GM18519 (cell line): ENCODE data around the gene HSPBP1.

Experiments
- ATAC-seq: cut with Tn5 transposase; IDR thresholded peaks from one replicate; pipeline ENCODE4 v1.9.1; 2021; ENCODE audit warnings: mild to moderate bottlenecking, moderate library complexity; ENCODE audit not compliant: unreplicated experiment, low FRiP score

The HSPBP1 gene

DNA sequence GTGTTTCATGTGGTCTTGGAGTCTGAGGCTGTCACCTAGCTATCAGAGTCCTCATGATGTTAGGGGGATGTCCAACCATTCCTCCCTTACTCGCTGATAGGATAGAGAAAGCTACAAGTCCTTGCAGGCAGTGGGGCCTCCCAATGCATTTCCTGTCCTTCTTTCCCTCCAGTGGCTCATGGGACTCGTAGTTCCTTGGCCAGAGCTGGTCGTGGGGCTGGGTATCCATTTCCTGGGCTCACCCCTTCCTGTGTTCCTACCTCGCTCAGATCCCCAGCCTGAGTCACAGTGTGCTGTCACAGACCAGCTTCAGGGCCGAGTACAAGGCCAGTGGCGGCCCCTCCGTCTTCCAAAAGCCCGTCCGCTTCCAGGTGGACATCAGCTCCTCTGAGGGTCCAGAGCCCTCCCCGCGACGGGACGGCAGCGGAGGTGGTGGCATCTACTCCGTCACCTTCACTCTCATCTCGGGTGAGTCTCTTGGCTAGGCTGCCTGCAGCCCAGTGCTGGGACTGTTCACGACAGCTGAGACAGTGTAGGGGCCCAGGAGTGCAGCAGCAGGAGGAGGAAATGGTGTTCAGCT, 26.2 kb upstream of the HSPBP1 start:
- no peak for ATAC-seq

DNA sequence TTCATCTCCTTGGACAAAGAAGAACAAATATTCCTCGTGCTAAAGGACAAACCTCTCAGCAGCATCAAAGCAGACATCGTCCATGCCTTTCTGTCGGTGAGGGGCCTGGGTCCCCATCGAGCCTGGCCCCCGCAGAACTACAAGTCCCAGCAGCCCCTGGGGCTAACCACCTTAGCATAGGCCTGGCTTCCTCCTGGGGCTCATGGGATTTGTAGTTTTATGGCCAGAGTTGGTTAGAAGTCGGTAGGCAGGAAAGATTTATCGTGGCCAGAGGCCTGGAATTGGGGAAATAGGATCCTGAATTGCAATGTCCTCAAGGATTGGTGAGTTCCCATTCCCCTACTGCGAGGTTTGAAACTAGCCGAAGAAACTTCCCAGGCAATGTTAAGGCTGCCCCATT, 25.6 kb upstream of the HSPBP1 start:
- ATAC-seq, result no peak

DNA sequence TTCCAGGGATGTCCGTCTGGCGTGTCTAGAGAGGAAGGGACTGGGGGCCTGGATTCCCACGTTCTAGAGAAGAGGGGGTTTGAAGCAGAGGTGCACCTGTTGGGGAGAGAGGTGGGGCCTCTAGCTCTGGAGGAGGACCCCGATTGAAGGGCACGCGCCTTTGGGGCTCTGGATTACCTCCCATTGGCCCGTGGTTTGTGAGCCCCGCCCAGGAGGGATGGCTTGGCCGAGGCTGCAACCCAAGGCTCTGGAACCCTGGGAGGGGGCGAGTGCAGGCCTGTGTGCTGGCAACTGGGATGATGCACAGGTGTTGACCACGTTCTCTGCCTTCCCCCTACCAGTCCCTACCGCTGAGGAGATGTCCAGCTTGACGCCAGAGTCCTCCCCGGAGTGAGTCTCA, 25.1 kb upstream of the HSPBP1 start:
- ATAC-seq, result no peak

DNA sequence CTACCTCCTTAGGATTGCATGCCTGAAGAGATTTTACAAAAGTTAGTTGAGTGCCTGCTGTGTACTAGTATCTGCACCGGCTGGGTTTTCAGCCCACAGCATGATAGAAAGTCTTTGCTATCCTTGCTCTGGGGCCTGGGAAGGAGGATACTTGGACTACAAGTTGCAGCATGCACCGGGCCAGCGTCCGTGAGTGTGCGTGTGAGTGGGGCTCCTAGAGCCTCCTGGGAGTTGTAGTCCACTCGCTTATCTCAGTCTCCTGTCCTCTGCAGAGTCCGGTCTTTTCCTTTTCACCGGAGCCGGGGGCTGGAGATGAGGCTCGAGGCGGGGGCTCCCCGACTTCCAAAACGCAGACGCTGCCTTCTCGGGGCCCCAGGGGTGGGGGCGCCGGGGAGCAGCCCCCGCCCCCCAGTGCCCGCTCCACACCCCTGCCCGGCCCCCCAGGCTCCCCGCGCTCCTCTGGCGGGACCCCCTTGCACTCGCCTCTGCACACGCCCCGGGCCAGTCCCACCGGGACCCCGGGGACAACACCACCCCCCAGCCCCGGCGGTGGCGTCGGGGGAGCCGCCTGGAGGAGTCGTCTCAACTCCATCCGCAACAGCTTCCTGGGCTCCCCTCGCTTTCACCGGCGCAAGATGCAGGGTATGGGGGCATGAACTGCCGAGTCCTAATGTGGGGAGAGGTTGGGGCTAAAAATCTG, 24.5 kb upstream of the HSPBP1 start:
- ATAC-seq, result no peak

DNA sequence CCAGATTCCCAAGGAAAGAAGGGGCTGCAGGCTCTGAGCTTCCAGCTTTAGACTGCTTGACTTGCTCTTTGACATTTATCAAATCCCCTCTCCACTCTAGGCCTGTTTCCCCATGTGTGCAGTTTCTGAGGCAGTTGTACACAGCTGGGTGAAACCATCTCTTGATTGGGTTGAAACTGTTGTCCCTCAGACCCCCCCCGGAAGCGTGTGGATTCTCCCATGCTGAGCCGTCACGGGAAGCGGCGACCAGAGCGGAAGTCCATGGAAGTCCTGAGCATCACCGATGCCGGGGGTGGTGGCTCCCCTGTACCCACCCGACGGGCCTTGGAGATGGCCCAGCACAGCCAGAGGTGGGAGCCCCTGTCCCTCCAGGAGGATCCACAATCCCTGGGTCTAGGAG, 23.6 kb upstream of the HSPBP1 start:
- no peak for ATAC-seq

DNA sequence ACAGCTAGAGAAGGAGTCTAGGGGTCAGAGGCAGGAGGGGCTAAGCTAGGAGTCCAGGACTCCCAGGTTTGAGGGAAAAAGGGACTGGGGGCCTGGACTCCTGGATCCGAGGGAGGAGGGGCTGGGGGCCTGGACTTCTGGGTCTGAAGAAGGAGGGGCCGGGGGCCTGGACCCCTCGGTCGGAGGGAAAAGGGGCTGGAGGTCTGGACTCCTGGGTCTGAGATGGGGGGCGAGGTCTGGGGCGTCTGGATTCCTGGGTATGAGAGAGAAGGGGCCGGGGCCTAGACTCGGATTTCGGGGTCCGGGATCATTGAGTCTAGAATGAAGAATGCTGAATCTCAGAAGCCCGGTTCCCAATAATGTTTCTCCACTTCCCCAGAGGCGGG, 22.4 kb upstream of the HSPBP1 start:
- ATAC-seq, result no peak

DNA sequence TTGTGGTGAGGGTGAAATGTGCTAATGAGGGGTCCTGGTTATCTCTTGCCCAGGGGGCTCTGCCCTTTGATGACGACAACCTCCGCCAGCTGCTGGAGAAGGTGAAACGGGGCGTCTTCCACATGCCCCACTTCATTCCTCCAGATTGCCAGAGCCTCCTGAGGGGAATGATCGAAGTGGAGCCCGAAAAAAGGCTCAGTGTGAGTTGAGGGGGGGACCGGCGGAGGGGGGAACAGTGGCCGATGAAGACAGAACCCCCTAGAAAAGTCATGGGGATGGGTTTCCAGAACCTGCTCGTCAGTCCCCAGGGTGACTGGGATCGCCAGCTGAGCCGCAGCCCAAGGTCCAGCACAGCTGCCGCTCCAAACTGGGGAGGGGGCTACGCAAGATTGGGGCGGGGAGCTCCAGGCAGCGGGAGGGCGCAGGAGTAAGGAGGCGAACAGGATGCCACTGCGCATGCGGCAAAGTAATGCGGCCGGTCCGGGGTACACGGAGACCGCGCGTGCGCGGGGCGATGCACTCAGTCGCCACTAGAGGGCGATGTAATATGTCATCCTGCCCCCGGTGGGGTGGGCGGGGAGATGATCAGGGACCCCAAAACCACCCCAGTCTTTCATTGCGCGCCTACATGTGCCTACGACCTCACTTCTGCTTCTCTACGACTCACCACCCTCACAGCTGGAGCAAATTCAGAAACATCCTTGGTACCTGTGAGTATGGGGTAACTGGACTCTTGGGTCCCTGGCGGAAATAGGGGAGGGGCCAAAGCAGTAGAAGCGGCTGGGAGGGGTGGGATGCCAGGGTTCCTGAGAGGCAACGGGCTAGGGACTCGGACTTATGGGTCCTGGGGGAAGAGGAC, 21.8 kb upstream of the HSPBP1 start:
- no peak for ATAC-seq

DNA sequence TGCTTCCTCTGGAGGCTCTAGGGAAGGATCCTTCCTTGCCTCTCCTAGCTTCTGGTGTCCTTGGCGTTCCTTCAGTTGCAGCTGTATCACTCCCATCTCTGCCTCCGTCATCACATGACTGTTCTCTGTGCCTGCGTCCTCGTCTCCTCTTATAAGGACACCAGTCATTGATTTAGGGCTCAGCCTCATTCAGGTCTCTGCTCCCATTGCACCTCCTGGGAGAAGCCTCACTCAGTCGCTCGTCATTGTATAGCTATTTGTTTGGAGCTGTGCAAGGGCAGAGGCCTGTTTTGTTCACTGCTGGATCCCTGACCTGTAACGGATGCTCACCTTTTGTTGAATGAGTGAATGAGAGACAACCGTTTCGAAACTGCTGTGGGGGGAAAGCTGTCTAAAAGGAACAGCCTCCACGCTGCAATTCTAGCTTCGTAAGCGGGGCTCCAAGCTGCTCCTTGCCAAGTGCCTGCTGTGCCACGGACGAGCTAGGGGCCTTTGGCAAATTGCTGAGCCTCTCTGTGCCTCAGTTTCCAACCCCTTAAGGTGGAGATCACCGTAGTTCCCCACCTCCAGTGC, 21.1 kb upstream of the HSPBP1 start:
- ATAC-seq, result no peak

DNA sequence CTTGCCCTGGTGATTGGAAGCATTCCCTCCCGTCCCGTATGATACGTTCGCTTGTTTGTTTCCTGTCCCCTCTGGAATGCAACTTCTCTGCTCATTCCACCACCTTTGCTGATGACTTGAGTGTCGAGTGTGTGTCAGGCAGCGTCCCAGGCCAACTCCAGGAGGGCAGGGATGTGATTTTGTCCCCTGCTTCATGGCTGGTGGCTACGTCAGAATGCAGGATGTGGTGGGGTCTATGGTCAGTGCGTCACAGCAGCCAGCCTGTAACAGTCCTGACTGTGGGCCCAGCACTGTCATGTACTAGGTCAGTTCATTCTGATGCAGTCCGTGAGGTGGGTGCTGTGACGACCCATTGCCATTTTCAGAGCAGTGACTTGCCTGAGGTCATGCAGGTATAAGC, 20.1 kb upstream of the HSPBP1 start:
- ATAC-seq, result no peak

DNA sequence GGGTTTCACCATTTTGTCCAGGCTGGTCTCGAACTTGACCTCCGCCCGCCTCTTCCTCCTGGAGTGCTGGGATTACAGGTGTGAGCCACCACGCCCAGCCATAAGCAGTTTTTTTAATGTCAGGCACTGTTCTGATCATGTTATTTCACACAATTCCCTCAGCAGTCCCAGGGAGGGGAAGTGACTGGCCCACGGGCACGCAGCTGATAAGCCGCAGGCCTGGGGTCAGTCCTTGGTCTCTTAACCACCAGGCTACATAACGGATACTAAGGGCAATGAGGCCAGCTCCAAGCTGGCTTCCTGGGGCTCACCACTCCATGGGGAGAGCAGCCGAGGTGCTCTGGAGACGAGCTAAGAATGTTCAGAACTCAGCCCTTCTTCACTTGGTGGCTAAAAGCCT, 17.4 kb upstream of the HSPBP1 start:
- no peak for ATAC-seq

DNA sequence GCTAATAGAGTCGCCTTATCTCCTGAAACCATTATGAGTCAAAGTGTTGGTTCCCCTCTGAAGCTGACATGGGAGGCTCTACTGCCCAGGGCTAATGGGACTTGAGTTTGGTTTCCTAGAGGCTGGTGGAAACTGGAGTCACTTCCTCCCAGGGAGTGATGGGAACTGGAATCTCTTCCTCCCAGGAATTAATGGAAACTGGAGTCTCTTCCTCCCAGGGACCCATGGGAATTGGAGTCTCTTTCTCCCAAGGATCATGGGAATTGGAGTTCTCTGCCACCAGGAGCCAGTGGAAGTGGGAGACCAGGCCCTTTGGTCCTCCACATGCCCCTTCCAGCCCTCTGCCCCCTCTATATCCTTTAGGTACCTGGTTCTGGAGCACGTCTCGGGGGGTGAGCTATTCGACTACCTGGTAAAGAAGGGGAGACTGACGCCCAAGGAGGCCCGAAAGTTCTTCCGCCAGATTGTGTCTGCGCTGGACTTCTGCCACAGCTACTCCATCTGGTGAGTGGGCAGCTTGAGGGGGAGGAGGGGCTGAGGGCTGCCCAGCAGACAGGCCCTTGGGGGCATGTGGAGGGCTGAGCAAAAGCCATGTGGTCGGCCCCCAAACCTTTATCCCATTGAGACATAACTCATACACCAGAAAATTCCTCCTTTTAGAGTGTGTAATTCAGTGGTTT, 9.3 kb upstream of the HSPBP1 start:
- no peak for ATAC-seq

DNA sequence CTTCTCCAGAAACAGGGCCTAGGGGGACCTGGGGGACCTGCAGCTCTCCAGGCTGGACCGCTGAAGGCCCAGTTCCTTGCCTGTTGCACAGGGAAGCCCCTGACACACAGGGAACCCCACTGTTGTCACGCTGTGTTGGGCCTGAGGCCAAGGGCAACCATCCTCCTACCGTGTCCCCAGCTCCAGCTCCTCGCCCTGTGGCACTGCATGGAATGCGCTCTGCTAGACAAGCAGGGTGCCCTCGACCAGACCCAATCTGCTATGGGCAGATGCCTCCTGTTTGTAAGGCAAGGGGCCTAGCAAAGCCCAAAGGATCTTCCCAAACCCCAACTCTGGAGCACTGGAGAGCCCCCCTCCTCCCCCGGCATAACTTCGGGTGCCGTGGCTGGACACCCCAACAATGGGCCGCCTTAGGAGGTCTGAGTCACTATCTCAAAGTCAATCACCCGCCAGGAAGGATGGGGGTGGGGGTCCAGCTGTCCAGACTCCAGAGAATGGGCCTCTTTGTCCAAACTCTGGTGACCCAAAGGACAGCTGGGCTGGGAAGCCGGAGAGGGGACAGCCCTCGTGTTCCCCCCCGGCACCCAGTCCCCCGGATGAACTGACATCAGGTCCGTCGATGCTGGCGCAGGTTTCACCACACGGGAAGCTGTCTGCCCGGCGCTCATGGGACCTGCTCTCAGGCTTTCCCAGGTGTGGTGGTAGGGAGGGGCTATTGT, 7.6 kb upstream of the HSPBP1 start:
- no peak for ATAC-seq

DNA sequence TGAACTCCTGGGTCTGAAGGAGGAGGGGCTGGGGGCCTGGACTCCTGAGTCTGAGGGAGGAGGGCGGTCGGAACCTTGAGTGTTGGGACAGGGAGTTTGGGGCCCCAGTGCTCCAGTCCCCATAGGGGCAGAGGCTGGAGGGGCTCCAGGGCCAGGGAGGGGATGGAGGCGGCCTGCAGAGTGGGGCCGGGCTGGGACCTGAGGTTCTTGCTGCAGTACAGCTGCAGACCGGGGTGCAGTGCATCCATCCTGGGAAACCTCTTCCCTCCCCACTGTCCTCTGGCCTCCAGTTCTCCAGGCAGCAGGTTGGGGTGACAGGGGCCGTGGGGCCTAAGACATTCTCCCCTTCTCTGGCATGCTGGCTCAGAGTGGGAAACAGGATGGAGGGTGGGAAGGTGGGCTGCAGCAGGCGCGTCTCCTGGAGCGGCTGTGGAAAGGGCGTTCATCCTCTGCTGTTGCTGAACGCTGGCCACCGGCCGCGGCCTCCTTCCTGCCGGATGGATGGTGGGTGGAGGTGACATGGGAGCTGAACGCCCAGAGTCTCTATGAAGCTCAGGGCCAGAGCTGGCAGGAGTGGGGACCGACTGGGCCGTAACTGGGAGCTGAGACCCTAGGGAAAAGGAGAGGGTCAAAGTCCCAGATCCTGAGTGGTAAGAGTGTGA, 5.5 kb upstream of the HSPBP1 start:
- no peak for ATAC-seq

DNA sequence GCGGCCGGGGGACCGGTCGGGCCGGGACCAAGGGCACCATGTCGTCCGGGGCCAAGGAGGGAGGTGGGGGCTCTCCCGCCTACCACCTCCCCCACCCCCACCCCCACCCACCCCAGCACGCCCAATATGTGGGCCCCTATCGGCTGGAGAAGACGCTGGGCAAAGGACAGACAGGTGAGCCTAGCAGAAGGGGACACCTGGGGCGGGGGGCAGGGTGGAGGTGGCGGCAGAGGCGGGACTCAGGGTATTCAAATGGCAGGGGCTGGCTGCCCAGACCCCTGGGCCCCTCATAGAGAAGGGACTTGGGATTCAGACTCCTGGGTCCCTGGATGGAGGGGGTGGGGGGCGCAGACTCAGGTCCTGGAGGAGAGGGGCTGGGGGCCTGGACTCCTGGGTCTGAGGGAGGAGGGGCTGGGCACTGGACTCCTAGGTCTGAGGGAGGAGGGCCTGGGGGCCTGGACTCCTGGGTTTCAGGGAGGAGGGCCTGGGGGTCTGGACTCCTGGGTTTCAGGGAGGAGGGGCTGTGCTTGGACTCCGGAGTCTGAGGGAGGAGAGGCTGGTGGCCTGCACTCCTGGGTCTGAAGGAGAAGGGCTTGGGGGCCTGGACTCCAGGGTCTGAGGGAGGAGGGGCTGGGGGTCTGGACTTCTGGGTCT, 4.6 kb upstream of the HSPBP1 start:
- no peak for ATAC-seq

DNA sequence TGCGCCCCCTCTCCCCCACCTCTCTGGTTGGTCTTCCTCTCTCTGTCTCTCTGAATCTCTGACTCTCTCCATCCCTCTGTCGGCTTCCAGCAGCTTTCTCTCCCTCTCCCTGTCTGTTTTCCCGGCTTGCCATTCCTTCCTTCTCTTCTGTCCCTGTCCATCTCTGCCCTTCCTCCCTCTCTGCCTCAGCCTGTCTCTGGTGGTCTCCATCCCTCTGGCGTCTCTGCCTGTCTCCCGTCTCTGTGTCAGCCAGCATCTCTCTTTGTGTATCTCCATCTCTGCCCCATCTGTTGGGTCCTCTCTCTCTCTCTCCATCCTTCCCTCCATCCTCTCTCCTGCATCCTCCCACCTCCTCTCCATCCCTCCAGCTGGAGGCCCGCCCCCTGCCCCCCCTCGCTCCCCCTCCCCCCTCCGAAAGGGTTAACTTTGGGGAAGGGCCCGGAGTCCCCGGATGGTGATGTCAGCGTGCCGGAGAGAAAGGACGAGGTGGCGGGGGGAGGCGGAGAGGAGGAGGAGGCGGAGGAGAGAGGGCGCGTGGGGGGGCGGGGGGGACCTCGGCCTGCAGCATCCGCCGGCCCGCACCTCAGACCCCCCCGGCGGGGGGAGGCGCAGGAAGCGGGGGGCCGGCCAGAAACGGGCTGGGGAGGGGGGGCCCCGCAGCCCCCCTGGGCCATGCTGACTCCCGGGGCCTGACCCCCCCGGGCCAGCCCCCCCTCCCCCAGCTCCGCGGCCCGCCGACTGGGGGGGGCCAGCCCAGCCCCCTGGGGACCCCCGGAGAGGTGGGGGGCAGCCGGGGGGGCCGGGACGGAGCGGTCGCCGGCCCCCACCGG, 3.9 kb upstream of the HSPBP1 start, which contains the start of gene BRSK1:
TSS of gene BRSK1 (plus strand) at position 450 of the 830 bp plus-strand sequence. CDS start 446 bp downstream, outside the sequence.
- ATAC-seq, result no peak

DNA sequence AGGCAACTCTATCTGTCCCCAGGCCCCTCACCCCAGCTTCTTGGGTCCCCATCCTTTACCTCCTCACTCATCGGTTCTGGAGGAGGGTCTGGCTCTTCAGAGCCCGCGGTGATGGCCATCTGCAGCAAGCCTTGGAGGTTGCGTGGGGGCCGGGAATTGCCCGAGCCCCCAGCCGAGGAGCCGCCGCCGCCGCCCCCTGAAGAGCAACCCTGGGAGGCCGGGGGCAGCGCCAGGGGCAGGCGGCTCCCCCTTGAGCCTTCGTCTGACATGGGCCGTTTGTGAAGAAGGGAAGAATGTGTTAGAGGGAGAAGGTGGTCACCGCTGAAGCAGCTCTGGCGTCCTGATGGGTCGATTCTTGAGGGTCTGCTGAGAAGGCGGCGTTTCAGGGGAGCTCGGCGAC, 570 bp downstream of the HSPBP1 start:
- ATAC-seq, result no peak

DNA sequence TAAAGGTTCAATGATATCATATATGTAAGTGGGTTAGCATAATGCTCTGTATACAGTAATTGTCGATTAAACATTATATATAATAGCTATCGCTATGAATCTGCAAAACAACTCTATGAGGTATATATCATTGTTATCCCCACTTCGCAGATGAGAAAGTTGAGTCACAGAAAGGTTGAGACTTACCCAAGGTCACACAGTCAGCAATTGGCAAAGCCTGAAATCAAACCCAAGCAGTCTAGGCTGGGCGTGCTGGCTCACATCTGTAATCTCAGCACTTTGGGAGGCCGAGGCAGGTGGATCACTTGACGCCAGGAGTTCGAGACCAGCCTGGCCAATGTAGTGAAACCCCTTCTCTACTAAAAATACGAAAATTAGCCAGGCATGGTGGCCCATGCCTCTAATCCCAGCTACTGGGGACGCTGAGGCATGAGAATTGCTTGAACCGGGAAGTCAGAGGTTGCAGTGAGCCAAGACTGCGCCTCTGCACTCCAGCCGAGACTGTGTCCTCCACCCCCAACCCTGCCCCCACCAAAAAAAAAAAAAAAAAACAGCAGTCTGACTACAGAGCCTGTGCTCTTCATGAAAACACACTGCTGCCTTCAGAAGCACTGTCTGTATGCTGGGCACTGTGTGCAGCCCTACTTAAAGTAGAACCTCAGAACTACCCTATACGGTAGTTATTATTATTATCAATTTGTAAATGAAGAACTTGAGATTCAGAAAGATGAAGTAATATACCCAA, 1.3 kb downstream of the HSPBP1 start:
- ATAC-seq, result no peak

DNA sequence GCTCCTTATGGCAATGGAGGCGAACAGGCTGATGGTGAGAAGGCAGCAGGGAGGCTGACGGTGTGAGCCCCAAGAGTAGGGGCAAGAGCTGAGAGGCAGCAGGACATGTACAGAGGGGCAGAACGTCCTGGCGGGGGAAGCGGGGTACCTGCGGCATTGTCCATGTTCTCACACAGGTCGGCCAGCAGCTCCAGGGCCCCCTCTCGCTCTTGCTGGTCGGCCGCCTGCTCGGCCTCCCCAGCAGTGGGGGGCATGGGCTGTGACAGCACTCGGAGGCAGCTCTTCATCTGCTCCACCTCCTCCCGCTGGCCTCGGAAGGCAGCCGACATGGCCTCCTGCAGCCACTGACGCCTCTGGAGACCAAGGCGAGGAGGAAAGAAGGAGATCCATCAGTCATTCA, 2.4 kb downstream of the HSPBP1 start:
- no peak for ATAC-seq
